ENCODE data around the gene ORAI2.
"Not testable (repeated sequence)": the region's sequence is repeated elsewhere in the genome, so short reads cannot be mapped to it uniquely, and the experiment has no call there.

The ORAI2 gene

DNA sequence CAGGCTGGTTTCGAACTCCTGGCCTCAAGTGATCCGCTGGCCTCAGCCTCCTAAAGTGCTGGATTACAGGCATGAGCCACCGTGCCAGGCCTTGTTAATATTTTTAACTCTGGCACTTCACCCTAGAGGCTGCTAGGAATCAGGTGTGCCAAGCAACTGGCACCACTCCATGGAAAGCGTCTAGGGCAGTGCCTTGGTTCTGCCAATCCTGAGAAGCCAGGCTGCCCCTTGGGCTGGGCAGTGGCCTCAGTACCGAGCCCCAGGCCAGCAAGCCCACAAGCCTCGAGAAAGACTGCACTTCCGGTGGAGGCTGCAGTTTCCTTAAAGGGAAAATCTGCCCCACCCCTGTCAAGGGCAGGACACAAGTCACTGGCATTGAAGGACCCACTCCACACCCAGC lies 19.9 kb downstream of the ORAI2 start:
- H3K4me1 ChIP-seq (ENCODE audit: control insufficient read depth in 2 of 2, insufficient read depth in 2 of 2, low read length in 2 of 2) = no peaks in the 10 kb centered on the region
- H3K27me3 ChIP-seq (ENCODE audit: control insufficient read depth in 2 of 2, insufficient read depth in 2 of 2, low read length in 2 of 2) = no peaks in the 10 kb centered on the region
- no peak overlapping the region for H3K9ac ChIP-seq (ENCODE audit: low read depth in 1 of 2, low read length in 2 of 2)
- H3K27ac ChIP-seq (ENCODE audit: low read depth in 2 of 2, low read length in 2 of 2) = no peak overlapping the region
- H3K36me3 ChIP-seq (ENCODE audit: control insufficient read depth in 2 of 2, insufficient read depth in 2 of 2, low read length in 2 of 2) = peaks cover 4 to 16% of the 10 kb centered on the region in 2 donors
- no peaks in the 10 kb centered on the region for H3K9me3 ChIP-seq (ENCODE audit: control insufficient read depth in 2 of 2, low read length in 2 of 2)
- H3K4me3 ChIP-seq (ENCODE audit: low read length in 2 of 2) = no peak overlapping the region

DNA sequence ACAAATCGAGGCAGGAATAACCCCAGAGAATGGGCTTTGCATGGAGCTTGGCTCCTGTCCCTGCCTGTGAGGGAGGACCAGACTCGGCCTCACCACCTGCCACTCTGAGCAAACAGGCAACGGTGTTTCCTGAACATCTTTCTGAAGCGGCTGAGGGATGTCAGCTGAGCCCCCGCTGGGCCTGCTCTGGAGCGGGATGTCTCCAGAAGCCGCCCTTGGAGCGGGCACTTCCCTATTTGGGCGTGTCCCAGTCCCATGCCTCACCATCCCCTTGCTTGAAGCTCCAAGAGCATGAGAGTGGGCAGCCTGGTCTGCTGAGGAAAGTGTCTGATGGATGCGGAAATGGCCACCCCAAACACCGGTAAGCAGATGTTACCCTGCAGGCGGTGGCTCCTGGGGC lies 21.1 kb downstream of the ORAI2 start:
- H3K36me3 ChIP-seq (ENCODE audit: control insufficient read depth in 2 of 2, insufficient read depth in 2 of 2, low read length in 2 of 2) = peaks cover 8 to 22% of the 10 kb centered on the region in 2 donors
- H3K27me3 ChIP-seq (ENCODE audit: control insufficient read depth in 2 of 2, insufficient read depth in 2 of 2, low read length in 2 of 2) = no peaks in the 10 kb centered on the region
- no peak overlapping the region for H3K27ac ChIP-seq (ENCODE audit: low read depth in 2 of 2, low read length in 2 of 2)
- H3K9me3 ChIP-seq (ENCODE audit: control insufficient read depth in 2 of 2, low read length in 2 of 2) = no peaks in the 10 kb centered on the region
- no peak overlapping the region for H3K4me3 ChIP-seq (ENCODE audit: low read length in 2 of 2)
- H3K4me1 ChIP-seq (ENCODE audit: control insufficient read depth in 2 of 2, insufficient read depth in 2 of 2, low read length in 2 of 2) = no peaks in the 10 kb centered on the region
- no peak overlapping the region for H3K9ac ChIP-seq (ENCODE audit: low read depth in 1 of 2, low read length in 2 of 2)

DNA sequence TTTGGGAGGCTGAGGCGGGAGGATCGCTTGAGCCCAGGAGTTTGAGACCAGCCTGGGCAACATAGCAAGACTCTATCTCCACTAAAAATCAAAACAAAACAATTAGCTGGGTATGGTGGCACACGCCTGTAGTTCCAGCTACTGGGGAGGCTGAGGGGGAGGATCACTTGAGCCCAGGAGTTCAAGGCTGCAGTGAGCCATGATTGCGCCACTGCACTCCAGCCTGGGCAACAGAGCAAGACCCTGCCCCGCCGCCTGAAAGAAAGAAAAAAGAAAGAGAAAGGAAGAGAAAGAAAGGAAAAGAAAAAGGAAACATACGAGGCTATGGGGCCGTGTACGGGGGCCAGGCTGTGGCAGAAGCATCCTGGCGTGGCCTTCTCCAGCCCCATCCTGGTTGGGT lies 21.6 kb downstream of the ORAI2 start:
- not testable (repeated sequence) for H3K4me1 ChIP-seq (ENCODE audit: control insufficient read depth in 2 of 2, insufficient read depth in 2 of 2, low read length in 2 of 2); H3K27ac ChIP-seq (ENCODE audit: low read depth in 2 of 2, low read length in 2 of 2); H3K9ac ChIP-seq (ENCODE audit: low read depth in 1 of 2, low read length in 2 of 2); H3K27me3 ChIP-seq (ENCODE audit: control insufficient read depth in 2 of 2, insufficient read depth in 2 of 2, low read length in 2 of 2); H3K4me3 ChIP-seq (ENCODE audit: low read length in 2 of 2); H3K9me3 ChIP-seq (ENCODE audit: control insufficient read depth in 2 of 2, low read length in 2 of 2)
- H3K36me3 ChIP-seq (ENCODE audit: control insufficient read depth in 2 of 2, insufficient read depth in 2 of 2, low read length in 2 of 2) = peaks cover 9 to 23% of the 10 kb centered on the region in 2 donors

DNA sequence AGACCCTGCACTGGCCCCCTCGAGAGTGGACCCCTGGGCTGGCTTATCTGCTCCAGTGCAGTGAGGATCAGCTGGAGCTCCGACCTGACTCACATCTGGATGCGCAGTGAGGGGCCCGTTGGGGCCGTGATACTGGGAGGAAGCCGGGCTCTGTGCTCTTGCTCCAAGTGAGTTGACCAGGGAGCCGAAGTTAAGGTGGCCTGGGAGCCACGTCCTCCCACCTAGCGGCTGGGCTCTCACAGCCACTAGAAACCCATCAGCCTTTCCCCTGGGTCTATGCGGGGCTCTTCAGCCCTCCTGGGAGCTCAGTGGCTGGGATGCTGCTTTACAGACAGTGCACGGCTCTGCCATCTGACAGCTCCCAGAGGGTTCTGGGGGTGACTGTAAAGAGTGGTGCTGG lies 22.2 kb downstream of the ORAI2 start:
- H3K4me1 ChIP-seq (ENCODE audit: control insufficient read depth in 2 of 2, insufficient read depth in 2 of 2, low read length in 2 of 2) = no peaks in the 10 kb centered on the region
- H3K4me3 ChIP-seq (ENCODE audit: low read length in 2 of 2) = no peak overlapping the region
- H3K36me3 ChIP-seq (ENCODE audit: control insufficient read depth in 2 of 2, insufficient read depth in 2 of 2, low read length in 2 of 2) = peaks cover 9 to 23% of the 10 kb centered on the region in 2 donors
- H3K9me3 ChIP-seq (ENCODE audit: control insufficient read depth in 2 of 2, low read length in 2 of 2) = no peaks in the 10 kb centered on the region
- no peak overlapping the region for H3K9ac ChIP-seq (ENCODE audit: low read depth in 1 of 2, low read length in 2 of 2)
- H3K27ac ChIP-seq (ENCODE audit: low read depth in 2 of 2, low read length in 2 of 2) = no peak overlapping the region
- no peaks in the 10 kb centered on the region for H3K27me3 ChIP-seq (ENCODE audit: control insufficient read depth in 2 of 2, insufficient read depth in 2 of 2, low read length in 2 of 2)

DNA sequence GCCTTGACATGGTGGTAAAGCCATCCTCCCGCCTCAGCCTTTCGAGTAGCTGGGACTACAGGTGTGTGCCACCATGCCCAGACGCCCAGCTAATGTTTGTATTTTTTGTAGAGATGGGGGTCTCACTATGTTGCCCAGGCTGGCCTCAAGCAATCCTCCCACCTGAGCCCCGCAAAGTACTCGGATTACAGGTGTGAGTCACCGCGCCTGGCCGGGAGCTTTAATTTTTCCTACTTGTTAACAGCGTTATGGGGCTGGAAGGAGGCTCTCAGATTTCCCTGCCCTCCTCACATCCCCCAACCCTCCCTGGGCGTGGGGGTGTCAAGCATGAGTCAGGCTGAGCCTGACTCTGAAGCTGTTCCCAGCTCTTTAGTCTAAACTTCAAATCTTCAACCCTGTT lies 23.0 kb downstream of the ORAI2 start:
- Histone ChIP-seq H3K4me1 (ENCODE audit: control insufficient read depth in 2 of 2, insufficient read depth in 2 of 2, low read length in 2 of 2) (no peaks in the 10 kb centered on the region), H3K27me3 (ENCODE audit: control insufficient read depth in 2 of 2, insufficient read depth in 2 of 2, low read length in 2 of 2) (no peaks in the 10 kb centered on the region), H3K9ac (ENCODE audit: low read depth in 1 of 2, low read length in 2 of 2) (no peak overlapping the region), H3K36me3 (ENCODE audit: control insufficient read depth in 2 of 2, insufficient read depth in 2 of 2, low read length in 2 of 2) (peaks cover 9 to 23% of the 10 kb centered on the region in 2 donors), H3K27ac (ENCODE audit: low read depth in 2 of 2, low read length in 2 of 2) (no peak overlapping the region), H3K4me3 (ENCODE audit: low read length in 2 of 2) (no peak overlapping the region), H3K9me3 (ENCODE audit: control insufficient read depth in 2 of 2, low read length in 2 of 2) (no peaks in the 10 kb centered on the region)

DNA sequence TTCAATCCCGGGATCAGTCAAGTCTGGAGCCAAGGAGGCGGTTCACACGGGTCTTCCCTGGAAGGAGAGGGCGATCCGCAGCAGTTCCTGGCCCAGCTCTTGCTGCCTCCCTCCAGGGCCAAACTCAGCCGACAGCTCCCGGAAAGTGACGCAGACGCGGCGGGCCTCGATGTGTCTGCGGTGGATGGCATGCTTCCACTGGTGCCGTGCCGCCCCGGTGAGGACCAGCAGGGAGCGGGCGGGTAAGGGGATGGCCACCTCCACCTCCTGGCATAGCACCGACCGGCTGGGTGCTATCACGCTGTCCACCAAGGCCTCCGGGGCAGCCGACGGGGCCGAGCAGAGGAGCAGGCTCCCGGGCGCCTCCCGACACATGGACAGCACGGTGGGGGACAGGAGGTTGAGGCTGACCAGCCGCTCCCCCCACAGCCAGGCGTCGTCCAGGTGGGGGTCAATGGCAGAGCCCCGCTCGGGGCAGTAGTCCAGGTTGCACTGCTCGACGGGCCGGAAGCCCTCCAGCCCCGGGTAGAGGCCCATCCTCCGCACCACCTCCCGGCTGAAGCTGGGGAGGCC lies 24.1 kb downstream of the ORAI2 start:
- no peaks in the 10 kb centered on the region for H3K4me1 ChIP-seq (ENCODE audit: control insufficient read depth in 2 of 2, insufficient read depth in 2 of 2, low read length in 2 of 2)
- no peak overlapping the region for H3K9ac ChIP-seq (ENCODE audit: low read depth in 1 of 2, low read length in 2 of 2)
- H3K9me3 ChIP-seq (ENCODE audit: control insufficient read depth in 2 of 2, low read length in 2 of 2) = no peaks in the 10 kb centered on the region
- H3K4me3 ChIP-seq (ENCODE audit: low read length in 2 of 2) = no peak overlapping the region
- H3K27me3 ChIP-seq (ENCODE audit: control insufficient read depth in 2 of 2, insufficient read depth in 2 of 2, low read length in 2 of 2) = no peaks in the 10 kb centered on the region
- peaks cover 9 to 23% of the 10 kb centered on the region in 2 donors for H3K36me3 ChIP-seq (ENCODE audit: control insufficient read depth in 2 of 2, insufficient read depth in 2 of 2, low read length in 2 of 2)
- no peak overlapping the region for H3K27ac ChIP-seq (ENCODE audit: low read depth in 2 of 2, low read length in 2 of 2)

DNA sequence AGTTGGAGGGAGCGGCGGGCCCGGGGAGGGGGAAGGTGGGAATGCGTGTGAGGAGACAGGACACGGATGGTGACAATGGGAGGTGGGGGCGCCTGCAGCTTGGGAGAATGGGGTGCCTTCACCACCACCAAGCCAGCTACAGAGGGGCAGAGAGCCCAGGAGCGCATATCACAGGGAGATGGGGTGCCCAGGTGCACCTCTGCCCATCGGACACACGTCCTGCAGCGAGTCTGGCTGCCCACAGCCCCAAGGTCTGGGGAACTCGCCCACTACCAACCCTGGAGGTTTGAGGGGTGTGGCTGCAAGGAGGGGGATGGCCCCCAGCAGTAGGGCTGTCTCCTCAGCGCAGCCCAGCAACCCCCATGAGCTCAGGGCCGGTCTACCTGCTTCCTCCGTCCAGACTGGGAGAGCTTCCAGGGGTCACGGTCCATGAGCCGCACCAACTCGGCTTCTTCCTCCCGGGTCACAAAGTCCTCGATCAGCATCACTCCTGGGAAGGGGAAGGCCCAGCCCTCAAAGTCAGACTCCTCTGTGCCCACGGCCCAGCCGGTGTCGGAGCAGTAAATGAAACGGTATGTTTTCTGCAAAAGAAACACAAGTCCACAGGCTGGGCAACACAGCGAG lies 26.0 kb downstream of the ORAI2 start:
- Histone ChIP-seq H3K27me3 (ENCODE audit: control insufficient read depth in 2 of 2, insufficient read depth in 2 of 2, low read length in 2 of 2) (no peaks in the 10 kb centered on the region), H3K9me3 (ENCODE audit: control insufficient read depth in 2 of 2, low read length in 2 of 2) (no peaks in the 10 kb centered on the region), H3K9ac (ENCODE audit: low read depth in 1 of 2, low read length in 2 of 2) (no peak overlapping the region), H3K4me1 (ENCODE audit: control insufficient read depth in 2 of 2, insufficient read depth in 2 of 2, low read length in 2 of 2) (peaks cover 5 to 7% of the 10 kb centered on the region in 2 donors), H3K36me3 (ENCODE audit: control insufficient read depth in 2 of 2, insufficient read depth in 2 of 2, low read length in 2 of 2) (peaks cover 9 to 23% of the 10 kb centered on the region in 2 donors), H3K4me3 (ENCODE audit: low read length in 2 of 2) (no peak overlapping the region), H3K27ac (ENCODE audit: low read depth in 2 of 2, low read length in 2 of 2) (no peak overlapping the region)

DNA sequence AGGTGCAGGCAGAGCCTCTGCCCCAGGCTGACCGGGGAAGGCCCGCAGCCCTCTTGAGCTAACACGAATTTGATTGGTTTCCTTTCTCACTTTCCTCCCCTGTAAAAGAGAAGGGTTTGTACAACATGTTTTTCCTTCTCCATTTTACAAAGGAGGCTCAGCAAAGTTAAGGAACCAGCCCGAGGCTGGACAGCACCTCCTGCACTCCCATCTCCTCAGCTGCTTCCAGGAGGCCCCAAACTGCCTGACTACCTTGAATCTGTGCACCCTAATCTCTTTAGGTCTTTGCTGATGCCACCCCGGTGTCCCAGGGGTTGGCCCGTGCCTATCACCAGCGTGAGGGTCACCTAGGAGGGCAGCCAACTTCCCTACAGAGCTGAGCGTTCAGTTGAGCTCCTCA lies 27.1 kb downstream of the ORAI2 start:
- H3K27me3 ChIP-seq (ENCODE audit: control insufficient read depth in 2 of 2, insufficient read depth in 2 of 2, low read length in 2 of 2) = no peaks in the 10 kb centered on the region
- no peak overlapping the region for H3K4me3 ChIP-seq (ENCODE audit: low read length in 2 of 2)
- H3K4me1 ChIP-seq (ENCODE audit: control insufficient read depth in 2 of 2, insufficient read depth in 2 of 2, low read length in 2 of 2) = peaks cover 6 to 8% of the 10 kb centered on the region in 2 donors
- H3K36me3 ChIP-seq (ENCODE audit: control insufficient read depth in 2 of 2, insufficient read depth in 2 of 2, low read length in 2 of 2) = peaks cover 9 to 23% of the 10 kb centered on the region in 2 donors
- no peaks in the 10 kb centered on the region for H3K9me3 ChIP-seq (ENCODE audit: control insufficient read depth in 2 of 2, low read length in 2 of 2)
- H3K9ac ChIP-seq (ENCODE audit: low read depth in 1 of 2, low read length in 2 of 2) = no peak overlapping the region
- H3K27ac ChIP-seq (ENCODE audit: low read depth in 2 of 2, low read length in 2 of 2) = no peak overlapping the region

DNA sequence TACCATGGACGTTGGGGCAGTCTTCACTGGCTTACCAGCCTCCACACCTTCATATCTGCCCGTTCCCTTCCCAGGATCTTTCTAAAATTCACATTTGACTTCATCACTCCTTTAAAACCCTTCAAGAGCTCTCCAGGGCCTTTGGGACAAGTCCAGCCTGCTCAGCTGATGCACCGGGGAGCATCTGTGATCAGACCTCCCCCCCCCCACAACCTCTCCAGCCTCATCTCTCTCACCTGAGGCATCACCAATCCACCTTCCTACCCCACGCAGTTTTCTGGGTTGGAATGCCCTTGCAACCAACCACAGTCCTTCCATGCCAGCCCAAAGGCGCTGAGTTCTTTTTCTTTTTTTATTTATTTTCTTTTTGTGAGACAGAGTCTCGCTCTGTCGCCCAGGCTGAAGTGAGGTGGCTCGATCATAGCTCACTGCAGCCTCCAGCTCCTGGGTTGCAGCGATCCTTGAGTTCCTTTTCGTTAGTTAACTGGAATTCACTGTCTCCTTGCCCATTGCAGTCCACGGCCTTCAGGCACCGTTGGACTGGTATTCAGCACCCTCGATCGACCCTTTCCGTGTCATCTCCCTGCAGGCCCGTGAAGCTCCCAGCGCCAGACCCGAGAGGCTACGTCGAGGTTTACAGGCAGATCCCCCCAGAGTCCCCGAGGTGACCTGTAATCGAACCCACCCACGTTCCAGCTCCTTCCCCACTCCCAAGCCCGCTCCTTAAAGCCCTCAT lies 30.6 kb downstream of the ORAI2 start:
- Histone ChIP-seq H3K9ac (ENCODE audit: low read depth in 1 of 2, low read length in 2 of 2) (peak overlapping the region; percentile 96 to 97), H3K9me3 (ENCODE audit: control insufficient read depth in 2 of 2, low read length in 2 of 2) (no peaks in the 10 kb centered on the region), H3K36me3 (ENCODE audit: control insufficient read depth in 2 of 2, insufficient read depth in 2 of 2, low read length in 2 of 2) (peaks cover 8% of the 10 kb centered on the region in 2 donors), H3K27me3 (ENCODE audit: control insufficient read depth in 2 of 2, insufficient read depth in 2 of 2, low read length in 2 of 2) (no peaks in the 10 kb centered on the region), H3K27ac (ENCODE audit: low read depth in 2 of 2, low read length in 2 of 2) (peak overlapping the region in 1 of 2 donors; percentile 67), H3K4me3 (ENCODE audit: low read length in 2 of 2) (peak overlapping the region; percentile 84 to 99), H3K4me1 (ENCODE audit: control insufficient read depth in 2 of 2, insufficient read depth in 2 of 2, low read length in 2 of 2) (peaks cover 14% of the 10 kb centered on the region in 2 donors)

DNA sequence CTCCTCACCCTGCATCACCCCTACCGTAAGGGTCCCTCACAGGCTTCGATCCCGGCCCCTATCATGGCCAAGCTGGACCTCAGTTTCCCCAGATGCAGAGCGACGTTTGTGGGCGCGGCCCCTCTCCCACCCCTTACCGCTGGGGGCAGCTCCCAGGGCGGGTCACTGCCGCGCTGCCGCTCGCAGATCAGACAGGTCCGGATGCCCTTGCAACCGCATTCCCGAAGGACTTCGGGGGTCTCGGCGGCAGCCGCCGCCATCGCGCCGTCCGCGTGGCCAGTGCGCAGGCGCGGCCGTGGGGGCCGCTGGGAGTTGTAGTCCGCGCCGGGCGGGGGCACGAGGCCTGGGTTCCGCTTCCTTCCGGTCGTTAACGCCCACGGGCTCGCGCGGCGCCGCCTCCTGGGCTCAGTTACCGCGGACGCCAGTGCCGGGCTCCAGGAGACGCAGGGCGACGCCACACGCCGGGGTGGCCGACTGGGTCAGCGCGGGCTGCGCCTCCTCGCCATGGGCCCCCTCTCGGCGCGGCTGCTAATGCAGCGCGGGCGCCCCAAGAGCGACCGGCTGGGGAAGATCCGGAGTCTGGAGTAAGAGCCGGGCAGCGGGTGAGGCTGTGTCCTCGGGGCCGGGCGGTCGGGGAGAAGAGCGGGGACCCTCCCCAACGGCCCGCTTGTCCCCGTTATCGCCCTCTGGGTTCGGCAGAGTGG lies 31.4 kb downstream of the ORAI2 start, which contains the start of the genes ALKBH4 and LRWD1:
TSS of gene ALKBH4 (minus strand) at position 287 of the 704 bp plus-strand sequence. CDS start at position 260, 27 bp downstream.
TSS of gene LRWD1 (plus strand) at position 408 of the 704 bp plus-strand sequence. CDS start at position 505, 97 bp downstream.
- Histone ChIP-seq H3K36me3 (ENCODE audit: control insufficient read depth in 2 of 2, insufficient read depth in 2 of 2, low read length in 2 of 2) (peaks cover 2 to 3% of the 10 kb centered on the region in 2 donors), H3K9me3 (ENCODE audit: control insufficient read depth in 2 of 2, low read length in 2 of 2) (no peaks in the 10 kb centered on the region), H3K4me1 (ENCODE audit: control insufficient read depth in 2 of 2, insufficient read depth in 2 of 2, low read length in 2 of 2) (peaks cover 14 to 16% of the 10 kb centered on the region in 2 donors), H3K9ac (ENCODE audit: low read depth in 1 of 2, low read length in 2 of 2) (peak within 1 kb of the TSS; percentile 96 to 97), H3K27ac (ENCODE audit: low read depth in 2 of 2, low read length in 2 of 2) (peak within 1 kb of the TSS in 1 of 2 donors; percentile 67), H3K27me3 (ENCODE audit: control insufficient read depth in 2 of 2, insufficient read depth in 2 of 2, low read length in 2 of 2) (no peaks in the 10 kb centered on the region), H3K4me3 (ENCODE audit: low read length in 2 of 2) (peak within 1 kb of the TSS; percentile 84 to 99)

Measured in mucosa of rectum (tissue), 2 donors.